Measurements from ENCODE around the gene CADPS2. TPM values are rescaled to one million over a fixed set of nuclear protein-coding genes. Genes with fewer than 3 reads are reported as not detected.

The CADPS2 gene
- total and polyA plus RNA-seq, 5 donors from 2014 or later, result 0.07 TPM; not detected in 4

DNA sequence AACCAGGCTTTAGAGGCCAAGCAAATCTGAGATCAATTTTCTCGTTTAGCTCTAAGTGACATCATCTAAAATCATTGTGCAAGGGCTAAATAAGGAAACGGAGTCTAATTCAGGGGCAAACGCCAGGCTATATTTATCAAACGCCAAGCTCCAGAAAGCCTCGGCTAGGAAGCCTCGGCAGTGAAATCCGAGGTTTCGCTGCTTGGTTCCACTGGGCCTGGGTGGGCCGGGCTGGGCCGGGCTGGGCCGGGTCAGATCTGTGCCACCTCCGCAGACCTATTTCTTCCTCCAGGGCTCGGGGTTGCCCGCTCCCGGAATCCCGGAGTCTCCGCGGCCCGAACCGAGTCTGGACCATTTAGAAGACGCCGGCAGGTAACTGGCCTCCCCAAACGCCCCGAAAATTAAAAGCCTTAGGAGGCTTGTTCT lies 581.3 kb downstream of the CADPS2 start:
- Mint-ChIP-seq H3K36me3 (peaks cover 4% of the 10 kb centered on the region), H3K4me3 (no peak overlapping the region), H3K9me3 (peaks cover 0 to 9% (median 2%) of the 10 kb centered on the region in 7 donors), H3K27me3 (peaks cover 83% of the 10 kb centered on the region), H3K27ac (no peak overlapping the region), H3K4me1 (peaks cover 0 to 2% (median under 1%) of the 10 kb centered on the region in 4 donors)
- DNase-seq (no peak), ATAC-seq (ENCODE audit: low read depth in 2 of 2) (no peak)
- H3K27me3 ChIP-seq (ENCODE audit: control insufficient read depth, insufficient read depth, low read length), result peaks cover 28% of the 10 kb centered on the region
- no peak overlapping the region for H3K27ac ChIP-seq (ENCODE audit: insufficient read depth, low read length, poor library complexity, severe bottlenecking)
- H3K4me3 ChIP-seq (ENCODE audit: low read depth, low read length), result no peak overlapping the region
- H3K9me3 ChIP-seq (ENCODE audit: control insufficient read depth in 2 of 2, low read length in 2 of 2), result no peaks in the 10 kb centered on the region
- H3K36me3 ChIP-seq (ENCODE audit: control insufficient read depth, insufficient read depth, low read length), result no peaks in the 10 kb centered on the region
- H3K4me1 ChIP-seq (ENCODE audit: control insufficient read depth, insufficient read depth, low read length, poor library complexity, severe bottlenecking), result no peaks in the 10 kb centered on the region

DNA sequence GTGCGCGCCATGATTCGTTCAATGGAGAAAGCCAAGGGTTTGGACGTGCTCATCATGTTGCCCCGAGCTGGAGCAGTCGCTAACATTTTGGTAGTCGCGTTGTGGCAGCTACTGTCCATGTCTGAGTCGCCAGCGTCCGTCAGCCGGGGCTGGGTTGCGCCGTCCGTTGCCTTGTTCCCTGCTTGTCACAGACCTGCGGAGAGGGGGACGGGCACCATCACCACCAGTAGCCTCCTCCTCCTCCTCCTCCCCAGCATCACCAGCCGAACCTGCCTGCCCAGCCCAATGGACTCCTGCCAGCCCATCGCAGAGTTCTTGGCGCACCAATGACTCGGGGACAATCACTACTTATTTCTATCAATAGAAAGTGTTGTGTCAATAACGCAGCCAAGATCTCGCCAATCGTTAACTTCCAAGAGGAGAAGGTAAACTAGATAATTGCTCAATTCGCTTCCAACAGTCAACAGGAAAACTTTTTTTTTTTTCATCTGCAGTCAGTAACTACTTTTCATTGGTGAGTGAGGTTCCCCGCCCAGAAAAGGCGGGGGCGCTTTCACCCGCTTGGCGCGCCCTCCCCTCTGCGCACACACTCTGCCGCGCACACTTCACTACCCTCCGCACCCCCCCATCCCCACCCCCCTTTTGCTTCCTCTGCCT lies 581.8 kb downstream of the CADPS2 start, which contains the start of gene FEZF1:
Gene FEZF1, minus strand, starts transcription at position 432 of the 657 bp plus-strand sequence. Its CDS starts 313 bp downstream, at position 119.
- Mint-ChIP-seq H3K27me3 (peaks cover 81% of the 10 kb centered on the region), H3K4me3 (no peak within 1 kb of the TSS), H3K27ac (no peak within 1 kb of the TSS), H3K9me3 (peaks cover 0 to 10% (median 2%) of the 10 kb centered on the region in 7 donors), H3K4me1 (peaks cover 0 to 2% (median 0%) of the 10 kb centered on the region in 4 donors), H3K36me3 (no peaks in the 10 kb centered on the region)
- H3K9me3 ChIP-seq (ENCODE audit: control insufficient read depth in 2 of 2, low read length in 2 of 2), result no peaks in the 10 kb centered on the region
- H3K4me1 ChIP-seq (ENCODE audit: control insufficient read depth, insufficient read depth, low read length, poor library complexity, severe bottlenecking), result no peaks in the 10 kb centered on the region
- no peak within 1 kb of the TSS for H3K4me3 ChIP-seq (ENCODE audit: low read depth, low read length)
- no peak for DNase-seq
- no peak within 1 kb of the TSS for H3K27ac ChIP-seq (ENCODE audit: insufficient read depth, low read length, poor library complexity, severe bottlenecking)
- H3K27me3 ChIP-seq (ENCODE audit: control insufficient read depth, insufficient read depth, low read length), result peaks cover 26% of the 10 kb centered on the region
- ATAC-seq (ENCODE audit: low read depth in 2 of 2), result no peak
- no peaks in the 10 kb centered on the region for H3K36me3 ChIP-seq (ENCODE audit: control insufficient read depth, insufficient read depth, low read length)

DNA sequence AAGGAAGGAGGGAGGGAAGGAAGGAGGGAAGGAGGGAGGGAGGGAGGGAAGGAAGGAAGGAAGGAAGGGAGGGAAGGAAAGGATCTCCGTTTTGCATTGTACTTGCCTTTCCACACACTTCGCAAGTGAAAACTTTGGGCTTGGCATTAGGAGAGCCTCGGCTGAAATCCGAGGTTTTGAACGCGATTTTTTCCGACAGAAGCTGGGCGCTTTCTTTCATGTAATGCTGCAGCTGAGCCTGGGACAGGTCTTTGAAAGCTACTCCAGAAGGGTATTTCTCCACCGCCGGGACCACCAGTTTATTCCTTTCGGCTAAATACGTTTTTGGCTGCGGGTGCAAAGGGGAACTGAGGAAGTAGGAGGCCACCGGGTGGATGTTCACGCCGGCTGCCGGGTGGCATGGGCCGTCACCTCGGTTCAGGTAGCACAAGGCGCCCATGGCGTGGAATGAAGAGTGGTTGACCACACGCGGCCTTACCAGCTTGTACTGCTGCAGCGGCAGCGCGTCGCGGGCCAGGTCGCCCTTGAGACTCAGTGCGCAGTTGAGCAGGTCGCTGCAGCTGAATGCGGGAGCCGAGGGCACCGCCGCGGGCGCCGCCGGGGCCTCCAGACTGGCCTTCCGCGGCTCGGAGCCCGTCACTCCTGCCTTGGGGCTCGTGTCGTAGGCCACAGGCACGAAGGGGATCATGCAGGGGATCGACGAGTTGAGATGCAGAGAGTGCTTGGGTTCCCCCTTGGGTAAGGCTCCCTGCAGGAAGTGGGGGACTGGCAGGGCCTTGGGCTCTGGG lies 582.5 kb downstream of the CADPS2 start:
- no peak for DNase-seq
- peaks cover 0 to 2% (median 0%) of the 10 kb centered on the region in 4 donors for H3K4me1 Mint-ChIP-seq
- H3K27me3 ChIP-seq (ENCODE audit: control insufficient read depth, insufficient read depth, low read length), result peaks cover 24% of the 10 kb centered on the region
- ATAC-seq (ENCODE audit: low read depth in 2 of 2), result no peak
- H3K4me1 ChIP-seq (ENCODE audit: control insufficient read depth, insufficient read depth, low read length, poor library complexity, severe bottlenecking), result no peaks in the 10 kb centered on the region
- H3K27me3 Mint-ChIP-seq, result peaks cover 81% of the 10 kb centered on the region
- H3K9me3 ChIP-seq (ENCODE audit: control insufficient read depth in 2 of 2, low read length in 2 of 2), result no peaks in the 10 kb centered on the region
- H3K27ac ChIP-seq (ENCODE audit: insufficient read depth, low read length, poor library complexity, severe bottlenecking), result no peak overlapping the region
- H3K9me3 Mint-ChIP-seq, result peaks cover 0 to 11% (median 4%) of the 10 kb centered on the region in 7 donors
- H3K27ac Mint-ChIP-seq, result no peak overlapping the region
- no peaks in the 10 kb centered on the region for H3K36me3 Mint-ChIP-seq
- no peak overlapping the region for H3K4me3 Mint-ChIP-seq
- no peak overlapping the region for H3K4me3 ChIP-seq (ENCODE audit: low read depth, low read length)
- H3K36me3 ChIP-seq (ENCODE audit: control insufficient read depth, insufficient read depth, low read length), result no peaks in the 10 kb centered on the region

DNA sequence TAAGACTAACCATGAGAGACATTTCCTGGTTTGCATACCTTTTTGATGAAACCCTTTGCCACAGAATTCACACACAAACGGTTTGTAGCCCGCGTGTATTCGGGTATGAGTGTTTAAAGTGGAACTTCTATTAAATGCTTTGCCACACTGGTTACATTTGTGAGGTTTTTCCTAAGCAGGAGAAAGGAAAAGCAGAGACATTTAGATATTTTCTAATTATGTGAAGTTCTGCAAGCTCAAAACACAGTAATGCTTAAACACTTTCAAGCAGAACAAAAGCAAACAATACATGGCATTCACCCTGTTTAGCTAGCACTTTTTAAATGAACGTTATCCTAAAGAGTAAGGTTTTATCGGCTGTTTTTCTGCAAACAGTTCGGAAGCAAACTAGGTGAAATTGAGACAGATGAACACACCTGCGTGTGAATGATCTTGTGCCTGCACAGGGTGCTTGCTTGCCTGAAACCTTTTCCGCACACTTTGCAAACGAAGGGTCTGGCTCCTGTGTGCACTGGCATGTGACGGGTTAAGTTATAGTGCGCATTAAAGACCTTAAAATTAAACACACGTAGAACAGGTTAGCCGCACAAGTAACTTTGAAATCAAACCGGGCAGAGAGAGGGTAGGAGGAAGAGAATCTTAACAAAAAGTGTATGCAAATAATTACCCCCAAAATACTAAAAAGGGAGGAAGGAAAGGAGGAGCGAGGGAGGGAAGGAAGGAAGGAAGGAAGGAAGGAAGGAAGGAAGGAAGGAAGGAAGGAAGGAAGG lies 583.3 kb downstream of the CADPS2 start:
- H3K27ac Mint-ChIP-seq, result no peak overlapping the region
- DNase-seq (no peak), ATAC-seq (ENCODE audit: low read depth in 2 of 2) (no peak)
- H3K4me3 ChIP-seq (ENCODE audit: low read depth, low read length), result no peak overlapping the region
- peaks cover 0 to 13% (median 4%) of the 10 kb centered on the region in 7 donors for H3K9me3 Mint-ChIP-seq
- no peak overlapping the region for H3K27ac ChIP-seq (ENCODE audit: insufficient read depth, low read length, poor library complexity, severe bottlenecking)
- peaks cover 0 to 2% (median 0%) of the 10 kb centered on the region in 4 donors for H3K4me1 Mint-ChIP-seq
- no peak overlapping the region for H3K4me3 Mint-ChIP-seq
- no peaks in the 10 kb centered on the region for H3K36me3 Mint-ChIP-seq
- no peaks in the 10 kb centered on the region for H3K9me3 ChIP-seq (ENCODE audit: control insufficient read depth in 2 of 2, low read length in 2 of 2)
- no peaks in the 10 kb centered on the region for H3K4me1 ChIP-seq (ENCODE audit: control insufficient read depth, insufficient read depth, low read length, poor library complexity, severe bottlenecking)
- H3K27me3 Mint-ChIP-seq, result peaks cover 80% of the 10 kb centered on the region
- peaks cover 20% of the 10 kb centered on the region for H3K27me3 ChIP-seq (ENCODE audit: control insufficient read depth, insufficient read depth, low read length)
- no peaks in the 10 kb centered on the region for H3K36me3 ChIP-seq (ENCODE audit: control insufficient read depth, insufficient read depth, low read length)

DNA sequence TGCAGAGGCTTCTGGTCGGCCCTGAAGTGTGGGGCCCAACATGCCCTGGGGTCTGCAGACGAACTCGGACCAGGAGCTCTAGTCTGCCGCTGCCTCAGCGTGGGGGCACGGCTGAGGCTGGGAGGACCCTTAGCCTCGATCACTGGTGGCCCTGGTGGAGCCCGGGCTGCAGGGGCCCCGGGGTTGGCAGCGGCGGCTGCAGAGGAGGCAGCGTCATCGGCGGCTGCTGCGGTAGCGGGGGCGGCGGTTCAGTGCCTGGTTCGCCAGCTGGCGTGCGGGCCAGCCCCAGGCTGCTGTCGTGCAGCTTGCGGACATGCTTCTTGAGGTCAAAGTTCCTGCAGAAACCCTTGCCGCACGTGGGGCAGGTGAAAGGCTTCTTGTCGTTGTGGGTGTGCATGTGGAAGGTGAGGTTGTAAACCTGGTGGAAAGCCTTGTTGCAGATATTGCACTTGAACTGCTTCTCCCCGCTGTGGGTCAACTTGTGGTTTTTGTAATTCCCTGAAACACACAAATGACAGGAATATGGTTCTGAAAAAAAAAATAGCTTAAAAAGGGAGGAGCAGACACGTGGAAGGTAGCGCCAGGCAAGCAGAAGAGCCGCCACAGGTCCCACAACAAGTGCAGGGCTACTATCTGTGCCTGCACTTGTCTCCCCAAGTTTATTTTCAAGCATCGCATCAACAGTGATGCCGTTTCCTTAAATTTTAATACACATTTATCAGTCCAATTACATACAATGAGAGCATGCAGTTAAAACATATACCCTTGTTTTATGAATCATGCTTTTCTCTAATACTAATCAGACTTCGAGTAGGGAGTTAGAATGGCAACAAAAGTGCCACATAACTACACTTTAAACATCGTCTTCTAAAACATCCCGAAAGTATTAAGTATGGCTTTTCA lies 584.2 kb downstream of the CADPS2 start:
- H3K27me3 ChIP-seq (ENCODE audit: control insufficient read depth, insufficient read depth, low read length), result peaks cover 19% of the 10 kb centered on the region
- Mint-ChIP-seq H3K27me3 (peaks cover 72% of the 10 kb centered on the region), H3K4me1 (peaks cover 0 to 2% (median 0%) of the 10 kb centered on the region in 4 donors), H3K9me3 (peaks cover 0 to 13% (median 4%) of the 10 kb centered on the region in 7 donors), H3K27ac (no peak overlapping the region), H3K4me3 (no peak overlapping the region), H3K36me3 (no peaks in the 10 kb centered on the region)
- H3K4me3 ChIP-seq (ENCODE audit: low read depth, low read length), result no peak overlapping the region
- H3K36me3 ChIP-seq (ENCODE audit: control insufficient read depth, insufficient read depth, low read length), result no peaks in the 10 kb centered on the region
- H3K9me3 ChIP-seq (ENCODE audit: control insufficient read depth in 2 of 2, low read length in 2 of 2), result no peaks in the 10 kb centered on the region
- H3K27ac ChIP-seq (ENCODE audit: insufficient read depth, low read length, poor library complexity, severe bottlenecking), result no peak overlapping the region
- ATAC-seq (ENCODE audit: low read depth in 2 of 2), result no peak
- no peak for DNase-seq
- no peaks in the 10 kb centered on the region for H3K4me1 ChIP-seq (ENCODE audit: control insufficient read depth, insufficient read depth, low read length, poor library complexity, severe bottlenecking)

DNA sequence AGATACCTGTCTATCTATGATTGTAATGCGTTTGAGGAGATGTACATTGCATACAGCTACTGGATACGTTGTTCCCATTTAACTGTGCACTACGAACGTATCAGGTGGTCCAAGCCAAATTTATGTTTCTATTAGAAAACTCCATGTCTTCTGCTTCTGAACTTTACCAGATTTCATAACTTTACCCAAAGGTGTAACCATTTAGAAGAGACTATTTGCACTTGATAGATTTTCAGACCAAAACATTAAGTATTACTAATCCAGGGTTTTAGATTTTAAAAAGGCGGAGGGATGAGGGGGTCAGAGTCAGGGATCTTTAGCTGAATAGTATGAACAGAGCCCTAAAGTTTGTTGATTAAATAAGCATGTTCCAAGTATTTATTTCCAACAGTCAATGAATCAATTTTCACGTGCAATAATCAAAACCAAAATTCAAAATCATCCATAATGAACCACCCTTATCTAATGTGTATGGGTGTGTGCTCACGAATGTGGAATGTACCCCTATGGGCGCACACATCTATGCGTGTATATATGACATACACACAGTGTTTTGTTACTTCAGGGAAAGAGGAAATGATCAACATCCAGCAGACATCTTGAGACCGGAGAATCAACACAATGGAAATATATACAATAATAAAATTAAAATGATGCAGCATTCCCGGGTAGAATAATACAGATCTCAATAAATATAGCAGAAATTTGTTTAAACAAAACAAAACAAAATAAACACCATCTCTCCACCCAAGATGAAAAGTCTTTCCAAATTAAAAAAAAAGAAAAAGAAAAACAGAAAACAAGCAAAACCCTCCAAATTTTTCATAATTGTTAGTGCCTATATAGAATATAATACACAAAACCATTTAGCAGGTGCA lies 585.1 kb downstream of the CADPS2 start:
- Mint-ChIP-seq H3K36me3 (no peaks in the 10 kb centered on the region), H3K27ac (no peak overlapping the region), H3K4me1 (peaks cover 0 to 2% (median 0%) of the 10 kb centered on the region in 4 donors), H3K9me3 (peaks cover 0 to 13% (median 4%) of the 10 kb centered on the region in 7 donors), H3K27me3 (peaks cover 66% of the 10 kb centered on the region), H3K4me3 (no peak overlapping the region)
- H3K27ac ChIP-seq (ENCODE audit: insufficient read depth, low read length, poor library complexity, severe bottlenecking), result no peak overlapping the region
- H3K36me3 ChIP-seq (ENCODE audit: control insufficient read depth, insufficient read depth, low read length), result no peaks in the 10 kb centered on the region
- ATAC-seq (ENCODE audit: low read depth in 2 of 2), result no peak
- H3K9me3 ChIP-seq (ENCODE audit: control insufficient read depth in 2 of 2, low read length in 2 of 2), result no peaks in the 10 kb centered on the region
- DNase-seq, result no peak
- no peak overlapping the region for H3K4me3 ChIP-seq (ENCODE audit: low read depth, low read length)
- no peaks in the 10 kb centered on the region for H3K4me1 ChIP-seq (ENCODE audit: control insufficient read depth, insufficient read depth, low read length, poor library complexity, severe bottlenecking)
- peaks cover 17% of the 10 kb centered on the region for H3K27me3 ChIP-seq (ENCODE audit: control insufficient read depth, insufficient read depth, low read length)

Data from CD4-positive, CD25-positive, alpha-beta regulatory T cell (primary cell).